Activated CD4-positive, alpha-beta T cell treated with anti-CD3 and anti-CD28 coated beads, Interleukin-2, amount 50 U/mL, for 16 hours (primary cell): Measurements from ENCODE around the gene VPS26A.

Source experiments
- DNase-seq: peaks from one replicate; pipeline ENCODE4 v3.0.0-alpha.2; 2020

VPS26A gene

GRCh38 chr10:69123747-69124562, at the start of gene VPS26A:
Gene VPS26A (plus strand): TSS chr10:69124178. CDS start chr10:69124278, 100 bp downstream.
- peak; percentile 99 for DNase-seq

DNA sequence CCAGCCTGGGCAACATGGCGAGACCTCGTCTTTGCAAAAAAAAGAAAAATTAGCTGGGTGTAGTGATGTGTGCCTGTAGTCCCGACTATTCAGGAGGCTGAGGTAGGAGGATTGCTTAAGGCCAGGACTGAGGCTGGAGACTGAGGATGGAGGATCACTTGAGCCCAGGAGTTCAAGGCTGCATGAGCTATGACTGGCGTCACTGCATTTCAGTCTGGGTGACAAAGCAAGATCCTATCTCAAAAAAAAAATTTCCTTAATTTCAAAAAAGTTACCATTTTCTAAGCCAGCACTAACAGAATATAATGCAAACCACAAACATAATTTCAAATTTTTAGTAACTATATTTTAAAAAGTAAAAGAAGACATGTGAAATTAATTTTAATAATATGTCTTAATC, 49.4 kb upstream of the VPS26A start:
- no peak for DNase-seq

- no peak for DNase-seq
Measured at GRCh38 chr10:69075431-69075830, 48.5 kb upstream of the VPS26A start.

GRCh38 chr10:69078311-69078710, 45.7 kb upstream of the VPS26A start:
- DNase-seq = no peak

- no peak for DNase-seq
Measured at GRCh38 chr10:69080226-69080625, 43.8 kb upstream of the VPS26A start.

- no peak for DNase-seq
Measured at GRCh38 chr10:69086001-69086509, 37.9 kb upstream of the VPS26A start.

DNA sequence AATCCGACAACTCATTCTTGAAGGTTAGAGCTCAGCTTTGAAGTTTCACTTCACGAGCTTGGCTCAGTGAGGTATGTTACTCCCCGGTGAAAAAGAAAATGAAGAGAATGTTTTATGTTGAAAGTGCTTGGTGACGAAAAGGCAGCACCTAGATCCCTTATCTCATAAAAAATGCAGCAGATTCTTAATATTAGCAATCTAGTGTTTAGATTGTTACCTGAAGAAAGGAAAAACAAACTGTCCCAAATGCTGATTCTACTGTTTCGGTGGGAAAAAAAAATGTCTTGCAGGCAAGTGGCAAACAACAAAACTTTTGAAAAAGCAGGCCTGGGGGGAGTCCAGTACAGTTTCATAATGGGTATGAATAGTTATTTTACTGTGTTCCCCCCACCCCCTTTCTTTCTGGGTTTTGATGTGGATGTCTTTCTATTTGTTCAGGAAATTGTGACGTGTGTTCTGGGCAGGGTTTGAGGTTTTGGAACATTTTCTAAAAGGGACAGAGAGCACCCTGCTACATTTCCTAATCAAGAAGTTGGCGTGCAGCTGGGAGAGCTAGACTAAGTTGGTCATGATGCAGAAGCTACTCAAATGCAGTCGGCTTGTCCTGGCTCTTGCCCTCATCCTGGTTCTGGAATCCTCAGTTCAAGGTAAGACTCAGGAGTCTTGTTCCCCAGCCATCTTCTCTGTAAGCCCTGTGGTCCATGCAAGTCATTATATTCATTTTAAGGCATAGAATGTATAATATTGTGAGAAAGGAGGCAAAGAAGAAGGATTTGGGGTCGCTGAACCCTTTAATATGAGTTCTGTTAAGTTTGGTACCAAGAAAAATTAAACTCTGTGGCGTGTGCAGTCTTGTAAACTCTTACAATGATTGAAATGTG, 36.1 kb upstream of the VPS26A start, which contains the start of gene SRGN:
Gene SRGN, plus strand, starts transcription at position 514 of the 881 bp plus-strand sequence. Its CDS starts 55 bp downstream, at position 569.
- peak; percentile 96 for DNase-seq

- no peak for DNase-seq
Measured at GRCh38 chr10:69088471-69088769, 35.6 kb upstream of the VPS26A start.

GRCh38 chr10:69088801-69089501, 35.0 kb upstream of the VPS26A start:
- peak; percentile 90 for DNase-seq

DNA sequence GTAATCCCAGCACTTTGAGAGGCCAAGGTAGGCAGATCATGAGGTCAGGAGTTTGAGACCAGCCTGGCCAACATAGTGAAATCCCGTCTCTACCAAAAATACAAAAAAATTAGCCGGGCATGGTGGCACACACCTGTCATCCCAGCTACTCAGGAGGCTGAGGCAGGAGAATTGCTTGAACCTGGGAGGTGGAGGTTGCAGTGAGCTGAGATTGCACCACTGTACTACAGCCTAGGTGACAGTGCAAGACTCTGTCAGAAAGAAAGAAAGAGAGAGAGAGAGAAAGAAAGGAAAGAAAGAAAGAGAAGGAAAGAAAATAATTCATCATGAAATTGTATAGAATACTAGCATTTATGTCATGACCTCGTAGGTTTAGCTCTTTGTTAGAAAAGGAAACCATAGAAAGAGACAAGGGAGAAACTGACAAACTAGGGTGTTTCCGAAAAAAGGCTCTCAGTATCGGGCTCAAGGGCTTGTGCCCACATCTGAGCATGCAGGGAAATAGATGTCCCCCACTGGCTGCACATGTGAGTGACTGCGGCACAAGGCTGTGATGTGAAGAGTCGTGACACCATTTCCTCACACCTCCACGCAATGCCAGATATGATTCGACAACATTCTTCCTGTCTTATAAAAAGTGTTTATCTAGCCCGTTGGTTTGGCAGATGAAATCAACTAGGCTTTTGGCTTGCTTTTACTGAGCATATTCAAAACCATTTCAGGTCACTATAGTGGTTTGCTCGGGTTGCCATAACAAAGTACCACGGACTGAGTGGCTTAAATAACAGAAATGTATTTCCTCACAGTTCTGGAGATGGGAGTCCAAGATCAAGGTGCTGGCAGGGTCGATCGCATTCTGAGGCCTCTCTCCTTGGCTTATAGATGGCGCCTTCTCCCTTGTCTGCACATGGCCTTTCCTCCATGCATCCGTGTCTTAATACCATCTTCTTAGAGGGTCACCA, 34.1 kb upstream of the VPS26A start:
- DNase-seq = peak; percentile 94

GRCh38 chr10:69090685-69091084, 33.3 kb upstream of the VPS26A start:
- no peak for DNase-seq

DNA sequence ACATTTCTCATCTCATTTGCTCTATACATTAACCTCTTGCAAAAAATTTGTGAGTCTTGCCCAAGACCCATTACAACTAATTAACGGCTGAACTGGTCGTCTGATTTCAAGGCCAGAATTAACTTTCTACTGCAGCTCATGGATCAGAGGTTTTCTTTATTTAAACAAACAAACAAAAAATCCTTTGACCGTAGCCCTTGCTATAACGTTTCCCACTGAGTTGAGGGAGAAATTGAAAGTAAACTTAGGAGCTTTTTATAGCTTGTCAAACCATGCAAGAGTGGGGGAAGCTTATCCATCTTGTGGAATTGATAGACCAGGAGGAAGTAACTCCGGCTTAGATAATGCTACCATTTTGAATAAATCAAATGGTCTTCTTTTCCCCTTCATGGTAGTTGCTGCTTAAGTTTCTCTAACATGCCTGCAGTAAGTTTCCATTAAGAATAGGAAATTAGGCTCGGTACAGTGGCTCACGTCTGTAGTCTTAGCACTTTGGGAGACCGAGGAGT, 32.8 kb upstream of the VPS26A start:
- DNase-seq = no peak

DNA sequence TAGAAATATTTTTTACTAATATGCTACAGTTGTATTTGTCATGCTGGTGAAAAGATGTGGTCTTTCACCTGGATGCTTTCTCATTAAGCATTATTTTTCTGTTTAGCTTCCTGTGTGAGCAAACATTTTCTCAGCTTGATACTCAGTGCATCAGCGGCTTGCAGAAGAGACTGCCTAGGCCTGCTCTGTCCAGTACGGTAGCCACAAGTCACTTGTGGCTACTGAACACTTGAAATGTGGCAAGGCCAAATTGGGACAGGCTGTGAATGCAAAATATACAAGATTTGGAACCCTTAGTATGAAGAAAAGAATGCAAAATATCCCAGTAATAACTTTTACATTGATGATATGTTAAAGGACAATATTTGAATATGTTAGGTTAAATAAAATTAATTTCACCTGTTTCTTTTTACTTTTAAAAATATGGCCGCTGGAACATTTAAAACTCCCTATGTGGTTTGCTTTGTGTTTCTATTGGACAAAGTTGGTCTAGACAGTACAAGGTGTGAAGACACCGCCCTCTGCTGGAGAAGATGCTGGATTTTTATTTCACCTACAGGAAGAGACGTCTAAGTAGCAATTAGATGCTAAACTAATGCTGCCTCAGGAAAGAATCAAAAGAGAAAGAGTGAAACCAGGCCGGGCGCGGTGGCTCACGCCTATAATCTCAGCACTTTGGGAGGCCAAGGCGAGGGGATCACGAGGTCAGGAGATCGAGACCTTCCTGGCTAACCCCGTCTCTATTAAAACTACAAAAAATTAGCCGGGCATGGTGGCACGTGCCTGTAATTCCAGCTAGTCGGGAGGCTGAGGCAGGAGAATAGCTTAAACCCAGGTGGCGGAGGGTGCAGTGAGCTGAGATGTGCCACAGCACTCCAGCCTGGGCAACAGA, 30.8 kb upstream of the VPS26A start:
- peak; percentile 92 for DNase-seq

GRCh38 chr10:69093933-69094332, 30.0 kb upstream of the VPS26A start:
- no peak for DNase-seq

GRCh38 chr10:69096045-69096444, 27.9 kb upstream of the VPS26A start:
- no peak for DNase-seq

DNA sequence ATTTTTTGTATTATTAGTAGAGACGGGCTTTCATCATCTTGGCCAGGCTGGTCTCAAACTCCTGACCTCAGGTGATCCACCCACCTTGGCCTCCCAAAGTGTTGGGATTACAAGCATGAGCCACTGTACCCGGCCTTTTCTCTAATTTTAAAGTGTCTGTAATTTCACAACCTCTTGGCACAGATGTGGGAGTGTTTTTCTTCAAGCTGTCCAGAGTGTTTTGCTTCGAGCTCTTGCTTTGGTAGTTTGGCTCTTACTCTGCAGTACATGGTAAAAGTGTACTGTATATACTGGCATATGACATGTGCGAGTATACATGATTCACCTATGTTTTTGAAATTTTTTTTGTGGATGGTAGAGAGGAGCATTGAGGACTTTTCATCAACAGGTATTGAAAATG, 26.2 kb upstream of the VPS26A start:
- DNase-seq = no peak

- DNase-seq = no peak
Measured at GRCh38 chr10:69100136-69100872, 23.7 kb upstream of the VPS26A start.

DNA sequence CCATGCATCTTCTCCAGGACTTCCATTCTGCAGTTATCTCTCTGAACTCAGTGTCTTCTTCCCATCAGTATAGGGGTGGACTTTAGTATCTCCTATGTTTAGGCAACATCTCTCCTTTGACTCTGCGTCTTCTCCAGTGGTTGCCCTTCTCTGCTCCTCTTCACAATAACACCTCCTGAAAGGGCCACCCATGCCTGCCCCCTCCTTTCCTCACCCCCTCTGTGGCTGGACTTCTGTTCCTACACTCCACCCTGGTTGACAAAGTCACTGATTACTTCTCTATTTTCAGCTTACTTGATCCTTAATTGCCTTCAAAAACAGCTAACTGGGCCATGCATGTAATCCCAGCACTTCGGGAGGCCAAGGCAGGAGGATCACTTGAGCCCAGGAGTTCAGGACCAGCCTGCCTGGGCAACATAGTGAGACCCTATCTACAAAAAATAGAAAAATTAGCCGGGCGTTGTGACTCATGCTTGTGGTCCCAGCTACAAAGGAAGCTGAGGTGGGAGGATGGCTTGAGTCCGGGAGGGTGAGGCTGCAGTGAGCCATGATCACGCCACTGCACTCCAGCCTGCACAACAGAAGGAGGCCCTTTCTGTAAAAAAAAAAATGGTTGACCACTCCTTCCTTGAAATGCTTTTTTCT, 22.4 kb upstream of the VPS26A start:
- peak; percentile 52 for DNase-seq

- no peak for DNase-seq
Measured at GRCh38 chr10:69102440-69102839, 21.5 kb upstream of the VPS26A start.
